Esophagus (tissue), 2 donors: ENCODE data around the gene DEDD. TPM values are rescaled to one million over a fixed set of nuclear protein-coding genes. Genes with fewer than 3 reads are reported as not detected.

Experiments
- H3K27ac ChIP-seq, 2 donors: one replicate each; pipeline ENCODE4 v1.5.1; 2013; ENCODE audit warnings: low read depth in 2 of 2, mild to moderate bottlenecking in 2 of 2, inconsistent platforms in 1 of 2, low read length in 1 of 2, moderate library complexity in 1 of 2
- H3K27me3 ChIP-seq, 2 donors: one replicate each; pipeline ENCODE4 v1.6.1; 2013; ENCODE audit warnings: low read length in 2 of 2, control low read depth in 1 of 2, mild to moderate bottlenecking in 1 of 2; ENCODE audit not compliant: insufficient read depth in 2 of 2, control insufficient read depth in 1 of 2
- H3K36me3 ChIP-seq, 2 donors: one replicate each; pipeline ENCODE4 v1.6.1; 2013; ENCODE audit warnings: low read length in 1 of 2; ENCODE audit not compliant: control insufficient read depth in 2 of 2, insufficient read depth in 2 of 2
- H3K4me1 ChIP-seq, 2 donors: one replicate each; pipeline ENCODE4 v1.6.1; 2013; ENCODE audit warnings: low read length in 1 of 2; ENCODE audit not compliant: control insufficient read depth in 2 of 2, insufficient read depth in 2 of 2
- H3K4me3 ChIP-seq, 2 donors: one replicate each; pipeline ENCODE4 v1.5.1; 2013; ENCODE audit warnings: low read length in 2 of 2, mild to moderate bottlenecking in 2 of 2, low read depth in 1 of 2, moderate library complexity in 1 of 2
- H3K9me3 ChIP-seq, 2 donors: one replicate each; pipeline ENCODE4 v1.6.1; 2013; ENCODE audit warnings: mild to moderate bottlenecking in 2 of 2, low read depth in 1 of 2, low read length in 1 of 2, moderate library complexity in 1 of 2; ENCODE audit not compliant: control insufficient read depth in 2 of 2, insufficient read depth in 1 of 2
- WGBS, 2 donors: extraction: QIAGEN DNeasy Blood & Tissue Kit; methylation state at CpG; one replicate each; pipeline ENCODE4 v1.1.7; 2013; 5-methylcytosine and 5-hydroxymethylcytosine counted together
- polyA plus RNA-seq, 2 donors: library from polyadenylated mRNA; stranded (reverse); fragments of 200-250 nt; gene quantifications; one replicate each; pipeline ENCODE4 v1.2.3, GENCODE V29; 2013
- donor health status: healthy with polysubstance abuse.
- donor health status: Bipolar disorder and iron deficiency.

The DEDD gene
- polyA plus RNA-seq, 2 donors: 15.5 to 24.4 TPM

GRCh38 chr1:161157867-161158266 is 25.4 kb upstream of the DEDD start:
- H3K27ac ChIP-seq: no peak overlapping the region
- peaks cover 0 to 18% of the 10 kb centered on the region in 2 donors for H3K36me3 ChIP-seq
- no peak overlapping the region for H3K4me3 ChIP-seq
- peaks cover 4 to 17% of the 10 kb centered on the region in 2 donors for H3K4me1 ChIP-seq
- no peaks in the 10 kb centered on the region for H3K27me3 ChIP-seq
- WGBS, 2 donors: 94 to 100% methylated on average over 1 of the region's 1 CpG
- no peaks in the 10 kb centered on the region for H3K9me3 ChIP-seq

GRCh38 chr1:161153682-161154337 is 21.3 kb upstream of the DEDD start, which contains the start of gene UFC1:
Gene UFC1, plus strand, starts transcription at chr1:161153978. Its CDS starts 20 bp downstream, at chr1:161153998.
- no peaks in the 10 kb centered on the region for H3K27me3 ChIP-seq
- H3K27ac ChIP-seq: peak within 1 kb of the TSS; percentile 98 to 100
- peaks cover 0 to 4% of the 10 kb centered on the region in 2 donors for H3K36me3 ChIP-seq
- WGBS, 2 donors: 0 to 1% methylated on average over 33 of the region's 33 CpGs
- H3K4me1 ChIP-seq: peaks cover 0 to 2% of the 10 kb centered on the region in 2 donors
- peak within 1 kb of the TSS; percentile 74 to 96 for H3K4me3 ChIP-seq
- no peaks in the 10 kb centered on the region for H3K9me3 ChIP-seq

GRCh38 chr1:161153176-161153575 is 20.7 kb upstream of the DEDD start:
- H3K4me1 ChIP-seq: no peaks in the 10 kb centered on the region
- peak overlapping the region; percentile 15 to 98 for H3K27ac ChIP-seq
- H3K27me3 ChIP-seq: no peaks in the 10 kb centered on the region
- H3K4me3 ChIP-seq: peak overlapping the region in 1 of 2 donors; percentile 96
- H3K36me3 ChIP-seq: no peaks in the 10 kb centered on the region
- H3K9me3 ChIP-seq: no peaks in the 10 kb centered on the region
- WGBS, 2 donors: 23% methylated on average over 9 of the region's 9 CpGs

- no peak overlapping the region for H3K27ac ChIP-seq
- H3K4me3 ChIP-seq: no peak overlapping the region
- WGBS, 2 donors: 83 to 85% methylated on average over 3 of the region's 3 CpGs
- H3K9me3 ChIP-seq: no peaks in the 10 kb centered on the region
- H3K27me3 ChIP-seq: no peaks in the 10 kb centered on the region
- H3K4me1 ChIP-seq: no peaks in the 10 kb centered on the region
- no peaks in the 10 kb centered on the region for H3K36me3 ChIP-seq
Measured at GRCh38 chr1:161145832-161146231, 13.4 kb upstream of the DEDD start.

GRCh38 chr1:161140755-161141400 is 8.4 kb upstream of the DEDD start:
- Histone ChIP-seq H3K4me3 (no peak overlapping the region), H3K9me3 (no peaks in the 10 kb centered on the region), H3K27me3 (no peaks in the 10 kb centered on the region), H3K4me1 (no peaks in the 10 kb centered on the region), H3K27ac (no peak overlapping the region), H3K36me3 (no peaks in the 10 kb centered on the region)
- 93 to 96% methylated on average over 29 of the region's 29 CpGs for WGBS, 2 donors

- no peaks in the 10 kb centered on the region for H3K36me3 ChIP-seq
- no peaks in the 10 kb centered on the region for H3K9me3 ChIP-seq
- WGBS, 2 donors: 19 to 42% methylated on average over 1 of the region's 1 CpG
- H3K27me3 ChIP-seq: no peaks in the 10 kb centered on the region
- no peaks in the 10 kb centered on the region for H3K4me1 ChIP-seq
- no peak overlapping the region for H3K4me3 ChIP-seq
- no peak overlapping the region for H3K27ac ChIP-seq
Measured at GRCh38 chr1:161139766-161140165, 7.3 kb upstream of the DEDD start.

GRCh38 chr1:161138431-161138830 is 6.0 kb upstream of the DEDD start:
- WGBS, 2 donors: 88 to 90% methylated on average over 1 of the region's 1 CpG
- H3K27ac ChIP-seq: no peak overlapping the region

GRCh38 chr1:161137881-161138280 is 5.4 kb upstream of the DEDD start:
- H3K4me3 ChIP-seq: no peak overlapping the region
- H3K36me3 ChIP-seq: no peaks in the 10 kb centered on the region
- H3K4me1 ChIP-seq: no peaks in the 10 kb centered on the region
- H3K9me3 ChIP-seq: no peaks in the 10 kb centered on the region
- H3K27ac ChIP-seq: no peak overlapping the region
- H3K27me3 ChIP-seq: no peaks in the 10 kb centered on the region
- WGBS, 2 donors: 77 to 81% methylated on average over 3 of the region's 3 CpGs

More at GRCh38 chr1:161138431-161138830, 6.0 kb upstream of the DEDD start:
- no peak overlapping the region for H3K4me3 ChIP-seq
- H3K9me3 ChIP-seq: no peaks in the 10 kb centered on the region
- H3K27me3 ChIP-seq: no peaks in the 10 kb centered on the region
- no peaks in the 10 kb centered on the region for H3K36me3 ChIP-seq
- no peaks in the 10 kb centered on the region for H3K4me1 ChIP-seq

- H3K36me3 ChIP-seq: peaks cover 0 to 4% of the 10 kb centered on the region in 2 donors
- peak overlapping the region; percentile 81 to 89 for H3K4me3 ChIP-seq
- peak overlapping the region; percentile 91 to 99 for H3K27ac ChIP-seq
- peaks cover 0 to 2% of the 10 kb centered on the region in 2 donors for H3K4me1 ChIP-seq
- H3K27me3 ChIP-seq: no peaks in the 10 kb centered on the region
- 4% methylated on average over 11 of the region's 11 CpGs for WGBS, 2 donors
- no peaks in the 10 kb centered on the region for H3K9me3 ChIP-seq
Measured at GRCh38 chr1:161133220-161133740, 813 bp upstream of the DEDD start.
